HG02678 (cell line): ENCODE measurements around the gene TMED6.
"Not testable (repeated sequence)": the region's sequence is repeated elsewhere in the genome, so short reads cannot be mapped to it uniquely, and the experiment has no call there.

Source experiments
- ATAC-seq: cut with Tn5 transposase; IDR thresholded peaks from one replicate; pipeline ENCODE4 v1.9.1; 2021; ENCODE audit warnings: mild to moderate bottlenecking, moderate library complexity; ENCODE audit not compliant: unreplicated experiment

The TMED6 gene

DNA sequence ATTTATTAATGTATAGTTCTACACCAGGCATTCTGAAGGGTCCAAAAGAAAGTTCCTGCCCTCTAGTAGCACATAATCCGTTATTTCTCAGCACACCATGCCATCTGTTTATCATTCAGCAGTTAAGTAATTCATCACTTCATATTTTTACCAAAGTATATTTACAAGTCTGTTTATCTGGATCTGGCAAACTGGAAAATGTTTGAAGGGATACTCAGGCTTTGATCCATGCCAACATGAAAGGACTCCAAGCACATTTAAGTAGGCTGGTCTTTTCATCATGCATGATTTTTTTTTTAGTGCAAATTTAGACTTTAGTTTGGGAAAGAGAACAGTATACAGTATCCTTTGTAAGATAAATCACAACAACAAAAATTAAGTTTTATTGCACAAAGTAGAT, 44.5 kb downstream of the TMED6 start:
- no peak for ATAC-seq

DNA sequence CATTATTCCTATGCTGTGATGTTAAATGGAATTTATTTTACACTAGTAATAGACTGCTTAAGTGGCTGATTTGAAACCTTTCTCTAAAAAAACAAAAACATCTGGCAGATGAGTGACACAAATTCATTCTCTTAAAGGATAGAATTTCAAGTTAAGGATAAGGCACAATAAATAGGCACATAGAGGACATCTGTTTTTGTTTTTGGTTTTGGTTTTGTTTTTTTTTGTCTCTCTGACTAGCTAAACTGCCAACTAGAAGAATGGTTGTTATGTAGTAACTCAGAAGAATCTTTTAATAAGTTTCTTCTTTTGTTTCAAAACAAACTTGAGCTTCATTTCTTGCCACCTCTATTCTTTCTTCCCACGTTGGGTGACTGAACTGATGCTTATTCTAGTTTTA, 45.6 kb downstream of the TMED6 start:
- ATAC-seq, result no peak

DNA sequence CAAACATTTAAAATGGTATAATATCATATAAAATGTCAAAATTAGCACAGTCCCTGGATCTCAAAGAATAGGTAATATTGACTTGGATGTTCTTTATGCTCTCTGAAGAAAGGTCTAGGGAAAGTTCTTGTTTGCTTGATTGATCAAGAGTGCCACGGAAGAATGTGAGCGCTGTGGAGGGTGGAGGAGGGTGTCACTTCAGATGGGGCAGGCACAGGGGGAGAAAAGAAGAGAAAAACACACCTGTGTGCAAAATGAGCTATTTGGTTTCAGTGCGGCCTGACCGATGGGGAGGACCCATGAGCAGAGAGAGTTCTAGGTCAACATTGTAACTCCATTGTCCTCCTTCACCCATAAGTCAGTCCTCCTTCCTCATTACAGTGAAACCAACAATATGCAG, 49.3 kb downstream of the TMED6 start:
- no peak for ATAC-seq

DNA sequence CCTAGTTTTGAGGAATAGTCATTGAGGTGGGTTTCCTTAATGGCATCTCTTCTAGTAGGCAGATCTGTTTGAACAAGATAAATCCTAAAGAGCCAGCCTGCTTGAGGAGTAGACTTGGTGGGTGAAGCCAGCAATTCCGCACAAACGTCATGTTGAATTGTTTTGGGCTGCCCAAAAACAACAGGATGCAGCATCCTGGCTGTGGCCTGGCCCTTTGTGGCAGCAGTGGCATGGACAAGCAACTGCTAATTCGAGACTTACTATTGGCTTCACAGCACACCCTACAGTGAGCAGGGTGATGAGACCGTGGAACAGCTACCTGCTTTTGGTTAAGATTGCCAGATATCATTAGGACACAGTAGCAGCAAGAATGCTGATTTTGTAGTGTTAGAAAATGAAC, 49.7 kb downstream of the TMED6 start:
- no peak for ATAC-seq

DNA sequence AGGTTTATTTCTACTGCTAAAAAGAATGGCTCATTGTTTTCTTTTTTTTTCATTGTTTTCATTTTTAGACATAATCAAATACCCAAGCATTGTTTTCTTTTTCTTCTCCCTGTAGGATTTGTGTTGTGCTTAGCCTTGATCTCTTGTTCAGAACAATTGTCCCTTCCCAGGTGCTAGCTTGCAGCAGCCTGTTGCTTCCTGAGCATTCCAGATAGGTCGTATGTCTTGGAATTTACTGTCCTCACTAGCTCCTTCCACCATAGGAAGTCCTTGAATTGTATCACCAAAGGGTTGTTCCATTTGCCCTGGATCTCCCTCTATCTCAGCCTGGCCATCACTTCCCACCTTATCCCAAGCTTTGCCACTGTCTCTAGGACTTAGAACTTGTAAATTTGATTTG, 50.4 kb downstream of the TMED6 start:
- ATAC-seq, result no peak

DNA sequence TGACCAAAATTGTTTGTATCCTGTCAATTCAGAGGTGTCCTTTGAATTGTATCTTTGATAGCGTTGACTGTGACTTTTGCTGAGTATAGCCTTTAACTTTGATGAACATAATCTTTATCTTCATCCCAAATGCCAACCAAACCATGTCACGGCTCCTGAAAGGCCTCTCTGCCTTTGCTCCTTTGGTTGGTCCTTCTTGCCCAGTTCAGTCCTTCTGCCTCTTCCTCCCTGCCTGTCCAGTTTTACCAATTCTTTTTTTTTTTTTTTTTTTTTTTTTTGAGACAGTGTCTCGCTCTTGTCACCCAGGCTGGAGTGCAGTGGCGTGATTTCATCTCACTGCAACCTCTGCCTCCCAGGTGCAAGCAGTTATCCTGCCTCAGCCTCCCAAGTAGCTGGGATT, 53.3 kb downstream of the TMED6 start:
- no peak for ATAC-seq

DNA sequence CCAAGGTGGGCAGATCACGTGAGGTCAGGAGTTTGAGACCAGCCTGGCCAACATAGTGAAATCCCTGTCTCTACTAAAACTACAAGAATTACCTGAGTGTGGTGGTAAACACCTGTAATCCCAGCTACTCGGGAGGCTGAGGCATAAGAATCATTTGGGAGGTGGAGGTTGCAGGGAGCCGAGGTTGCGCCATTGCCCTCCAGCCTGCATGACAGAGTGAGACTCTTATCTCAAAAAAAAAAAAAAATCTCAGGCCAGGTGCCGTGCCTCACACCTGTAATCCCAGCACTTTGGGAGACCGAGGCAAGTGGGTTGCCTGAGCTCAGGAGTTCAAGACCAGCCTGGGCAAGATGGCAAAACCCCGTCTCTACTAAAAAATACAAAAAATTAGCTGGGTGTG, 54.8 kb downstream of the TMED6 start:
- ATAC-seq, result not testable (repeated sequence)

DNA sequence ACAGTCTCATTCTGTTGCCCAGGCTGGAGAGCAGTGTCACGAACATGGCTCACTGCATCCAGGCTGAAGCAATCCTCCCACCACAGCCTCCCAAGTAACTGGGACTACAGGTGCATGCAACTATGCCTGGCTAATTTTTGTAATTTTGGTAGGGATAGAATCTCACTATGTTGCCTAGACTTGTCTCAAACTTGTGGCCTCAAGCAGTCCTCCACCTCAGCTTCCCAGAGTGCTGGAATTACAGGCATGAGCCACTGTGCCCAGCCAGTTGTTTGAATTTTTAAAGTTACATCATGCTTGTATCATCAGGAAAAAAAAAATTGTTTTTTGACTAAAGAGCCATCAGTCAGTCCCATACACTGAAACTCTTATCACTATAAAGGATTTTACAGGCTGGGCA, 57.5 kb downstream of the TMED6 start:
- ATAC-seq, result no peak

DNA sequence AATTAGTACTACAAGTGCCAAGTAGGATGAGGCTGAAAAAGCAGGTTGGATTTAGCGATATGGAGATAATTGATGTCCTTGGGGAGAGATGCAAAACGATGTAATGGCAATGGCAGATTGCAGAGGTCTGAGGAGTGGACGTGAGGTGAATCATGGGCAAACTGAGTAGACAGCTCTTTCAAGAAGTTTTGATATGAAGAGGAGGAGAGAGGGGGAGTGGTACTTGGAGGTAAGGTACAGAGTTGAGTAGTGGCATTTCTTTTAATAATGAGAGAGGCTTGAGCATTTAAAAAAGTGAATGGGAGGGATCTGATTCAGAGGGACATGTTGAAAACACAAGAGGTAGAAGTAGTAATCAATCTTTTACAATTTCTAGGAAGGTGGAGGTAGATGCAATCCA, 58.2 kb downstream of the TMED6 start:
- no peak for ATAC-seq
